Dendritic cell treated with granulocyte-macrophage colony-stimulating factor and Interleukin-4, amounts not matched to agents 40 ng/mL and 50 ng/mL, for 4 days (primary cell): ENCODE data around the gene DTL.

Source experiments
- H3K27ac Mint-ChIP-seq: one replicate; pipeline ENCODE4 v1.8.0; 2022; ENCODE audit warnings: mild to moderate bottlenecking, mixed read lengths
- H3K27me3 Mint-ChIP-seq: one replicate; pipeline ENCODE4 v1.8.0; 2022; ENCODE audit warnings: mild to moderate bottlenecking, mixed read lengths
- H3K36me3 Mint-ChIP-seq: one replicate; pipeline ENCODE4 v1.8.0; 2022; ENCODE audit warnings: low read depth, mixed read lengths
- H3K4me1 Mint-ChIP-seq: one replicate; pipeline ENCODE4 v1.8.0; 2022; ENCODE audit warnings: low read depth, mixed read lengths
- H3K4me3 Mint-ChIP-seq: one replicate; pipeline ENCODE4 v1.8.0; 2022; ENCODE audit warnings: mild to moderate bottlenecking, moderate library complexity, mixed read lengths
- H3K9me3 Mint-ChIP-seq: one replicate; pipeline ENCODE4 v1.8.0; 2022; ENCODE audit warnings: mixed read lengths
- intact Hi-C: fragments of 100-400 bp; cut with micrococcal nuclease; formaldehyde crosslinking; loops from one replicate; pipeline ENCODE4 v1.15.0; 2022

Gene DTL

DNA sequence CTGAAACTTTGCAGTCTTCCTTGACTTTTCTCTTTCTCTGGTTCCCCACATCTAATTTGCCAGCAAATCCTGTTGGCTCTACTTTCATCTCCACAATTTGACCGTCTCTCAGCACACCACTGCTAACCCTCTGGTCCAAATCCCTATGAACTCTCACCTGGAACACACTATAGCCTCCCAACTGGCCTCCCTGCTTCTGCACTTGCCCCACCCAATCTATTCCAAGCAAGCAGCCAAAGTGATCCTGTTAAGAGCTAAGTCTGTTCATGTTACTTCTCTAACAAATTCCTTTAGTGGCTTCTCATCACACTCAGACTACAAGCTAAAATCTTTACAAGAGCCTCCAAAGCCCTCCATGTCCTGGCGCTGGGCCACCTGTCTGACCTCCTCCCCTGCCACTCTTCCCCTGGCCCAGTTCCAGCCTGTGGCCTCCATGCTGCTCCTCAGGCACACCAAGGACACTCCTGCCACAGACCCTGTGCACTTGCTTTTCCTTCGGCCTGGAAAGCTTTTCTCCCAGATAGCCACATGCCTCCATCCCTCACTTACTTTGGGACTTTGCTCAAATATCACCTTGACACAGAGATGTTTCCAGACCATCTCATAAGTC, 104.1 kb downstream of the DTL start:
- intact Hi-C loops = no loop called here
- Mint-ChIP-seq H3K4me3 (no peak overlapping the region), H3K36me3 (no peaks in the 10 kb centered on the region), H3K27me3 (no peaks in the 10 kb centered on the region), H3K9me3 (peaks cover 8% of the 10 kb centered on the region), H3K27ac (no peak overlapping the region), H3K4me1 (peaks cover 6% of the 10 kb centered on the region)

DNA sequence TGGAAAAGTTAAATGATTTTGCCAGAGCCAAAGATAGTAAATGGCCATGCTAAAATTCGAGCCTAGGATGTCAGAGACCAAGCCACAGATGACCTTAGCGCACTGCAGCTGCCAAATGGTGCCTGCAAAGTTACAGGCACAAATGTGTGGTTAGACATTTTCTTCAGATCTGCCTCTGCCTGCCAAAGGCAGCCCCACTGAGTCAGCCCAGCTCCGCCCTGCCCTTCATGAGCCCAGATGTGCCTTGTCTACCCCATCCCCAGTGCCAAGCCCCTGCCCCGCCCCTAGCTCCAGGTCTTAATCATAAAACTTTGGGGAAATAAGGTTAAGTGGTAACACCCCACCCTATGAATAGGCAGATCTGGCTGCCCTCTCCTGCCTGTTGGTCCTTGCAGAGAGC, 105.9 kb downstream of the DTL start:
- intact Hi-C loops = no loop called here
- Mint-ChIP-seq H3K9me3 (peaks cover 8% of the 10 kb centered on the region), H3K4me3 (no peak overlapping the region), H3K27ac (no peak overlapping the region), H3K36me3 (no peaks in the 10 kb centered on the region), H3K4me1 (peaks cover 6% of the 10 kb centered on the region), H3K27me3 (no peaks in the 10 kb centered on the region)

DNA sequence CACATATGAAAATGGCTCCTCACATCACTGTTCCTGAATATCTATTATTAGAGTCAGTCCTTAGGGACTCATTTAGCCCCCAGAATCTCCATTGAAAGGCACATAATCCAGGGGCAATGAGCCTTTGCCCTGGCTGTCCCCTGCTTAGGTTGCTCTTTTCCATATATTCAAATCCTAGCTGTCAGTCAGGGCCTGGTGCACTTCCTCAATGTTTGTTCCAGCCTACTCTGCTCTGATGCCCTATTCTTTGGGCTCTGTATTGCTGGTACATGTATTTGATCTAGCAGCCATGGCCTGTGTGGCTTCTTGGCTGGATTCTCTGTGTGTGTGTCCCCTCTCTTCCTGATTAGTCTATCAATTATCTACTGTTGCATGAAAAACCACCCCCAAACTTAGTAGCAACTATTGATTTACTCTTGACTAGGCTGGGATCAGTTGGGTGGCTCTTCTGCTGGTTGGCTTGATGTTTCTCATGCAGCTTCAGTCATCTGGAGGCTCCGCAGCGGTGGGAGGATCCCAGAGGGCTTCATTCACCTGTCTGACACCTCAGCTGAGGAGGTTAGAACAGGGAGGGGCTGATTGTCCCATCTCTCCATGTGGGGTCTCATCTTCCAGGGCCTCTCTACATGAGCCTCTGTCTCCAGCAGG, 107.5 kb downstream of the DTL start:
- peaks cover 8% of the 10 kb centered on the region for H3K9me3 Mint-ChIP-seq
- H3K27me3 Mint-ChIP-seq = no peaks in the 10 kb centered on the region
- H3K36me3 Mint-ChIP-seq = no peaks in the 10 kb centered on the region
- no peak overlapping the region for H3K27ac Mint-ChIP-seq
- no peaks in the 10 kb centered on the region for H3K4me1 Mint-ChIP-seq
- intact Hi-C loops = no loop called here
- no peak overlapping the region for H3K4me3 Mint-ChIP-seq

DNA sequence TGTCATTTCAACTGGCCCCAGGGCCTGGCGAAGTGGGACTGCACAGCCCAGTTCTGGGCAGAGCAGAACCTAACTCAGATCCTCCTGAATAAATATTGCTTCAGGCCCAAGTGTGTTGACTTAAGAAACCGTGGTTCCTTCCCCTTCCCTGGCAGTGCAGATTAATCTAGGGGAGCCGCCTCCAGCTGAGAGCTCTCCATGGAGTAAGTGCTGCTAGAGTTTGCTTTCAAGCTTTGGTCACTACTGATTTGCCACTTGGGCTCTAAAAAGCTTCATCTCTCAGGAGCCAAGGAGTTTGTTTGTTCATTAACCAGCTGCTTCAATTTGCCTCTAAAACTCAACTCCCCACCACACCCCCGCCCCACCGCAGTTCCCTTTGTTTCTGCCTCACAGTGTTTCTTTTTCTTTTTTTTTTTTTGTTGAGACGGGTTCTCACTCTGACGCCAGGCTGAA, 112.1 kb downstream of the DTL start:
- H3K4me1 Mint-ChIP-seq = peaks cover 8% of the 10 kb centered on the region
- H3K9me3 Mint-ChIP-seq = peaks cover 8% of the 10 kb centered on the region
- intact Hi-C loops = no loop called here
- no peaks in the 10 kb centered on the region for H3K36me3 Mint-ChIP-seq
- no peak overlapping the region for H3K4me3 Mint-ChIP-seq
- no peaks in the 10 kb centered on the region for H3K27me3 Mint-ChIP-seq
- H3K27ac Mint-ChIP-seq = no peak overlapping the region

DNA sequence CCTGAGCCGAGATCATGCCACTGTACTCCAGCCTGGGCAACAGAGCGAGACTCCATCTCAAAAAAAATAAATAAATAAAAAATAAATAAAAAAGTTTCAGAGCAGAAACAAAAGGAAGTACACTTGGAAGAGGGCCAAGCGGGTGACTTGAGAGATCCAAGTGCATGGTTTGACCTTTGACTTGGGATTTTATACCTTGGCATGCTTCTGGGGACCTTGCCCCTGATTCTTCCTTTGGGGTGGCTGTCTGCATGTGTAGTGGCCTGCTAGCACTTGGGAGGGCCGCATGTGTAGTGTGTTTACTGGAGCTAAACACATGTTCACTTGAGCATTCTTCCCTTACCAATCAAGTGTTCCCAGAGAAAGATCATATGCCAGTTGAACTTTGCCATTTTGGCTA, 114.0 kb downstream of the DTL start:
- H3K36me3 Mint-ChIP-seq = no peaks in the 10 kb centered on the region
- H3K27ac Mint-ChIP-seq = no peak overlapping the region
- H3K9me3 Mint-ChIP-seq = no peaks in the 10 kb centered on the region
- no peak overlapping the region for H3K4me3 Mint-ChIP-seq
- H3K27me3 Mint-ChIP-seq = no peaks in the 10 kb centered on the region
- peaks cover 24% of the 10 kb centered on the region for H3K4me1 Mint-ChIP-seq
- intact Hi-C loops = no loop called here

DNA sequence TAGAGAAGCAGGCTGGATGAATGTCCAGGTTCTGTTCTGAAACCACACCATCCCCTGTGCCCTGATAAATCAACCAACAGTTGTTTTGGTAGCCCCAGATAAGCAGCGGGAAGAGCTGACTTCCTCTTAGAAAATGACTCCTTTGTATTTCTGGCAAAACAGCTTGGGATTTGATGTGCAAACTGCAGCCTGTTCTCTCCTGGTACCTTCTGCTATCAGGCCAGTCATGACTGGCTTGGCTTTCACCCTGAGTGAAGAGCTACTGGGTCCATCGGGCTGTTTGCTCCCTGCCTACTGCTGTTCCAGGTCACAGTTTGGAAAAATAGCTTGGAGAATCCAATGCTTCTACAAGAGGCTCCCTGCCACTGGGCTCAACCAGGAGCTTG, 116.8 kb downstream of the DTL start:
- Mint-ChIP-seq H3K4me3 (no peak overlapping the region), H3K9me3 (no peaks in the 10 kb centered on the region), H3K36me3 (no peaks in the 10 kb centered on the region), H3K4me1 (peaks cover 24% of the 10 kb centered on the region), H3K27me3 (no peaks in the 10 kb centered on the region), H3K27ac (no peak overlapping the region)
- intact Hi-C loops = no loop called here

DNA sequence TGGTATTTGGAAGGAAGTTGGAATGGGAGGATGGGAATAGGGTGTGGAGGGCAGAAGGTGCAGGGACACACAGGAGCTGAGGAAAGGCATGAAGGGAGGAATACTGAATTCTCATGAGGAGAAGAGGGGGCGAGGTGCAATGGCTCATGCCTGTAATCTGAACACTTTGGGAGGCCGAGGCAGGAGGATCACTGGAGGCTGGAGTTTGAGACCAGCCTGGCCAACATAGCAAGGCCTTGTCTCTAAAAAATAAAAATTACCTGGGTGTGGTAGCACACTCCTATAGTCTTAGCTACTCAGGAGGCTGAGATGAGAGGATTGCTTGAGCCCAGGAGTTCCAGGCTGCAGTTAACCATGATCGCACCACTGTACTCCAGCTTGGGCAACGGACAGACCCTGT, 117.3 kb downstream of the DTL start:
- intact Hi-C loops = no loop called here
- no peaks in the 10 kb centered on the region for H3K9me3 Mint-ChIP-seq
- peaks cover 24% of the 10 kb centered on the region for H3K4me1 Mint-ChIP-seq
- H3K27ac Mint-ChIP-seq = no peak overlapping the region
- no peak overlapping the region for H3K4me3 Mint-ChIP-seq
- H3K27me3 Mint-ChIP-seq = no peaks in the 10 kb centered on the region
- no peaks in the 10 kb centered on the region for H3K36me3 Mint-ChIP-seq

DNA sequence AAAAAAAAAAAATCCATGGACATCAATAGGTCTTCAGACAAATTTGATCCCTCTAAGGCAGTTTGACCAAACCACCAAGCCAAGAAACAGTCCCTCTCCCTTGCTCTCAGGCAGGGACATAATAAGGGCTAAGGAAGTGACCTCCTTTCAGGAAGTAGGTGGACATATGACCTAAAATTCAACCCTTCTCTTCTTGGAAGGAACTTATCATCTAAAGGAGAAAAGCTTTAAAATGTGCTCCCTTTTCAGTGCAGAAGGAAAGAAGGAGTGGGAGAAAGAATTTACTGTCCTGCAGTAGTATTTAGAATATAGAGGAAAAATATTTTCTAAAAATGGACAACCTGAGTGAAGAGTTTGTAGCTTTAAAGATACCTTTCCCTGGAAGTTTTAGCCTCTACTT, 118.1 kb downstream of the DTL start:
- no peaks in the 10 kb centered on the region for H3K27me3 Mint-ChIP-seq
- no peaks in the 10 kb centered on the region for H3K36me3 Mint-ChIP-seq
- no peaks in the 10 kb centered on the region for H3K9me3 Mint-ChIP-seq
- H3K27ac Mint-ChIP-seq = no peak overlapping the region
- intact Hi-C loops = no loop called here
- peaks cover 24% of the 10 kb centered on the region for H3K4me1 Mint-ChIP-seq
- no peak overlapping the region for H3K4me3 Mint-ChIP-seq
